ENCODE data around the gene AHNAK2. TPM values are rescaled to one million over a fixed set of nuclear protein-coding genes. Genes with fewer than 3 reads are reported as not detected.

Gene AHNAK2
- total and polyA plus RNA-seq, 2 donors (not counting 1 experiment from before 2014, with no cell fraction given), result not detected

- no peak overlapping the region for H3K27ac Mint-ChIP-seq
- no peaks in the 10 kb centered on the region for H3K36me3 ChIP-seq (replicated peaks in 1 of 2; ENCODE audit: control extremely low read depth in 1 of 2, control insufficient read depth in 1 of 2, extremely low read depth in 1 of 2, insufficient read depth in 2 of 2, low read length in 1 of 2)
- CTCF ChIA-PET, result interaction anchor here (0.6 to 6.7 kb wide), 18 partner anchors 11 to 144 kb away, joined by 3 to 132 read pairs (median 4); partner anchors contain the start of genes CDCA4, CLBA1, GPR132 and PLD4
- TF ChIP-seq CTCF (IDR thresholded peaks at IDR 0.05) (no peak), EZH2 (IDR thresholded peaks at IDR 0.05; ENCODE audit: borderline replicate concordance, insufficient read depth, low read depth, low read length, poor library complexity, severe bottlenecking) (no peak)
- H3K9me3 ChIP-seq (ENCODE audit: control extremely low read depth in 1 of 3, control insufficient read depth in 2 of 3, insufficient read depth in 1 of 3, low read length in 2 of 3), result peaks cover 0 to 11% (median 0%) of the 10 kb centered on the region in 3 donors
- no peak overlapping the region for H3K4me3 Mint-ChIP-seq
- 93% methylated on average over 10 of the region's 14 CpGs for WGBS (ENCODE audit: insufficient coverage)
- H3K4me2 ChIP-seq (replicated peaks; ENCODE audit: low read depth, low read length, poor library complexity, severe bottlenecking), result no peak overlapping the region
- H3K27ac ChIP-seq (ENCODE audit: low read length in 2 of 2), result no peak overlapping the region
- ATAC-seq (ENCODE audit: low read depth) (no peak), DNase-seq (no peak)
- no peak overlapping the region for H3K4me3 ChIP-seq (ENCODE audit: control extremely low read depth in 1 of 5, extremely low read depth in 1 of 5, insufficient read depth in 1 of 5, low read depth in 2 of 5, low read length in 4 of 5)
- no peak overlapping the region for H3K9ac ChIP-seq (ENCODE audit: low read length)
- peaks cover 26% of the 10 kb centered on the region for H3K27me3 Mint-ChIP-seq
- peaks cover 12% of the 10 kb centered on the region for H3K4me1 Mint-ChIP-seq
- H2AFZ ChIP-seq (ENCODE audit: insufficient read depth, low read depth, low read length, poor library complexity, severe bottlenecking), result no peak overlapping the region
- intact Hi-C loops (cut with micrococcal nuclease), result no loop called here
- peaks cover 0 to 32% (median 15%) of the 10 kb centered on the region in 4 experiments for H3K27me3 ChIP-seq (replicated peaks in 1 of 4; ENCODE audit: control extremely low read depth in 1 of 4, control insufficient read depth in 3 of 4, insufficient read depth in 4 of 4, low read length in 3 of 4)
- H3K4me1 ChIP-seq (ENCODE audit: control insufficient read depth in 2 of 2, insufficient read depth in 2 of 2, low read length in 2 of 2), result peaks cover 20 to 24% of the 10 kb centered on the region in 2 donors
- H3K9me3 Mint-ChIP-seq (ENCODE audit: insufficient read depth), result no peaks in the 10 kb centered on the region
- H4K20me1 ChIP-seq (ENCODE audit: control insufficient read depth, insufficient read depth, low read length, poor library complexity, severe bottlenecking), result peaks cover 9% of the 10 kb centered on the region
- no peaks in the 10 kb centered on the region for H3K79me2 ChIP-seq (ENCODE audit: control insufficient read depth, insufficient read depth, low read length)
- POLR2A ChIA-PET, result interaction anchor here (0.8 kb wide), 1 partner anchor 46 kb away, joined by 3 read pairs; the partner anchor contains the start of gene CDCA4
Observed at GRCh38 chr14:104974665-104975390, 3.3 kb downstream of the AHNAK2 start.

- no peak overlapping the region for H3K4me3 ChIP-seq (ENCODE audit: control extremely low read depth in 1 of 5, extremely low read depth in 1 of 5, insufficient read depth in 1 of 5, low read depth in 2 of 5, low read length in 4 of 5)
- H3K27me3 ChIP-seq (replicated peaks in 1 of 4; ENCODE audit: control extremely low read depth in 1 of 4, control insufficient read depth in 3 of 4, insufficient read depth in 4 of 4, low read length in 3 of 4), result peaks cover 0 to 37% (median 14%) of the 10 kb centered on the region in 4 experiments
- no peaks in the 10 kb centered on the region for H3K36me3 ChIP-seq (replicated peaks in 1 of 2; ENCODE audit: control extremely low read depth in 1 of 2, control insufficient read depth in 1 of 2, extremely low read depth in 1 of 2, insufficient read depth in 2 of 2, low read length in 1 of 2)
- H3K27ac Mint-ChIP-seq, result no peak overlapping the region
- no peak overlapping the region for H2AFZ ChIP-seq (ENCODE audit: insufficient read depth, low read depth, low read length, poor library complexity, severe bottlenecking)
- ATAC-seq (ENCODE audit: low read depth) (no peak), DNase-seq (no peak)
- WGBS (ENCODE audit: insufficient coverage), result 78% methylated on average over 13 of the region's 13 CpGs
- no peak overlapping the region for H3K4me3 Mint-ChIP-seq
- no peaks in the 10 kb centered on the region for H3K9me3 Mint-ChIP-seq (ENCODE audit: insufficient read depth)
- H3K4me1 ChIP-seq (ENCODE audit: control insufficient read depth in 2 of 2, insufficient read depth in 2 of 2, low read length in 2 of 2), result peaks cover 20 to 24% of the 10 kb centered on the region in 2 donors
- intact Hi-C loops (cut with micrococcal nuclease), result no loop called here
- H3K4me2 ChIP-seq (replicated peaks; ENCODE audit: low read depth, low read length, poor library complexity, severe bottlenecking), result no peak overlapping the region
- peaks cover 23% of the 10 kb centered on the region for H3K27me3 Mint-ChIP-seq
- TF ChIP-seq EZH2 (IDR thresholded peaks at IDR 0.05; ENCODE audit: borderline replicate concordance, insufficient read depth, low read depth, low read length, poor library complexity, severe bottlenecking), result no peak
- no peak for TF ChIP-seq CTCF (IDR thresholded peaks at IDR 0.05)
- peaks cover 14% of the 10 kb centered on the region for H3K4me1 Mint-ChIP-seq
- peaks cover 0 to 11% (median 0%) of the 10 kb centered on the region in 3 donors for H3K9me3 ChIP-seq (ENCODE audit: control extremely low read depth in 1 of 3, control insufficient read depth in 2 of 3, insufficient read depth in 1 of 3, low read length in 2 of 3)
- ChIA-PET POLR2A (no interaction called here), CTCF (interaction anchor here (0.7 to 6.7 kb wide), 8 partner anchors 50 to 116 kb away, joined by 3 to 132 read pairs (median 5); partner anchors contain the start of genes GPR132 and PLD4)
- H4K20me1 ChIP-seq (ENCODE audit: control insufficient read depth, insufficient read depth, low read length, poor library complexity, severe bottlenecking), result peaks cover 9% of the 10 kb centered on the region
- no peak overlapping the region for H3K9ac ChIP-seq (ENCODE audit: low read length)
- no peak overlapping the region for H3K27ac ChIP-seq (ENCODE audit: low read length in 2 of 2)
- no peaks in the 10 kb centered on the region for H3K79me2 ChIP-seq (ENCODE audit: control insufficient read depth, insufficient read depth, low read length)
Observed at GRCh38 chr14:104974146-104974541, 4.0 kb downstream of the AHNAK2 start.
